ENCODE data around the gene CNGA1. TPM values are rescaled to one million over a fixed set of nuclear protein-coding genes. Genes with fewer than 3 reads are reported as not detected.

CNGA1 gene
- total RNA-seq, 4 donors from 2014 or later: 1.1 to 3.1 (median 2.5) TPM

- H3K36me3 ChIP-seq: peaks cover 0 to 49% (median 0%) of the 10 kb centered on the region in 3 donors
- no peak overlapping the region for H3K4me3 ChIP-seq
- no peaks in the 10 kb centered on the region for H3K9me3 ChIP-seq
- no peak for DNase-seq
- no peak overlapping the region for H3K27ac ChIP-seq
- no peaks in the 10 kb centered on the region for H3K27me3 ChIP-seq
- TF ChIP-seq POLR2A (IDR thresholded peaks at IDR 0.05): no peak
- TF ChIP-seq, protein P1, sequence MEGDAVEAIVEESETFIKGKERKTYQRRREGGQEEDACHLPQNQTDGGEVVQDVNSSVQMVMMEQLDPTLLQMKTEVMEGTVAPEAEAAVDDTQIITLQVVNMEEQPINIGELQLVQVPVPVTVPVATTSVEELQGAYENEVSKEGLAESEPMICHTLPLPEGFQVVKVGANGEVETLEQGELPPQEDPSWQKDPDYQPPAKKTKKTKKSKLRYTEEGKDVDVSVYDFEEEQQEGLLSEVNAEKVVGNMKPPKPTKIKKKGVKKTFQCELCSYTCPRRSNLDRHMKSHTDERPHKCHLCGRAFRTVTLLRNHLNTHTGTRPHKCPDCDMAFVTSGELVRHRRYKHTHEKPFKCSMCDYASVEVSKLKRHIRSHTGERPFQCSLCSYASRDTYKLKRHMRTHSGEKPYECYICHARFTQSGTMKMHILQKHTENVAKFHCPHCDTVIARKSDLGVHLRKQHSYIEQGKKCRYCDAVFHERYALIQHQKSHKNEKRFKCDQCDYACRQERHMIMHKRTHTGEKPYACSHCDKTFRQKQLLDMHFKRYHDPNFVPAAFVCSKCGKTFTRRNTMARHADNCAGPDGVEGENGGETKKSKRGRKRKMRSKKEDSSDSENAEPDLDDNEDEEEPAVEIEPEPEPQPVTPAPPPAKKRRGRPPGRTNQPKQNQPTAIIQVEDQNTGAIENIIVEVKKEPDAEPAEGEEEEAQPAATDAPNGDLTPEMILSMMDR (IDR thresholded peaks at IDR 0.05): no peak
- intact Hi-C loops (cut with DNase I): no loop called here
- WGBS, 2 donors: 81 to 90% methylated on average over 4 of the region's 4 CpGs
- H3K4me1 ChIP-seq: peaks cover 0 to 4% (median 0%) of the 10 kb centered on the region in 3 donors
These were observed 8.0 kb upstream of the CNGA1 start for GRCh38 chr4:48024522-48024921.

DNA sequence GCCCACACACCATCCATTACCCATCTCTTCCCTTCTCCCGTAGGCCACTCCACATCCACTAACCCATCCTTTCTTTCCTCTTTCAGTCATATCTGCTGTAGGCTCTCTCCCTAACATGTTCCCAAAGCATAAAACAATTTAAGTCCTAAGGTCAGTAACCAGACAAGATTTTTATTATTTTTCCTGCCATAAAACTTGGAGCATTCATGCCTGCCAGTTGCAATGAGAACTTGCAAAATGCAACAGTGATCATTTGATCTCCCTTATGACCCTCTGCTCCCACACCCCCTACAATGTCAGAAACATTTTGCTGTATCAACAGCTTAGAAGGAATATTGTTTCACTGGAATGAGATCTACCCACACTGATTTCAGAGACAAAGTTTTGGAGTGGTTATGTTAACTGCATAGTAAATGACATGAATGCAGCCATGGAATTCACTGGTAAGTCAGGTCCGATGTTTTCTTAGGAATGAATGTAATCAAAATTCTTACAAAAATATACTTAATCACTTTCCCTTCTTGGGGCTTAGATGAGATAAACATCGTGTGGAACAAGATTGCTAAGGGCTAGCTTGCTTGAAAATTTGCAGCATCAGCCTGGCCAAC is 5.8 kb upstream of the CNGA1 start:
- Histone ChIP-seq H3K9me3 (no peaks in the 10 kb centered on the region), H3K4me1 (peaks cover 0 to 24% (median 0%) of the 10 kb centered on the region in 3 donors), H3K36me3 (peaks cover 0 to 31% (median 0%) of the 10 kb centered on the region in 3 donors), H3K27me3 (peaks cover 0 to 5% (median 0%) of the 10 kb centered on the region in 4 donors), H3K27ac (no peak overlapping the region), H3K4me3 (no peak overlapping the region)
- TF ChIP-seq, protein P1 (IDR thresholded peaks at IDR 0.05): no peak
- no peak for TF ChIP-seq POLR2A (IDR thresholded peaks at IDR 0.05)
- intact Hi-C loops (cut with DNase I): no loop called here
- no peak for DNase-seq
- 57 to 70% methylated on average over 3 of the region's 3 CpGs for WGBS, 2 donors

- intact Hi-C loops (cut with DNase I): no loop called here
- DNase-seq: no peak
- H3K27me3 ChIP-seq: peaks cover 0 to 13% (median 0%) of the 10 kb centered on the region in 4 donors
- no peaks in the 10 kb centered on the region for H3K9me3 ChIP-seq
- H3K4me3 ChIP-seq: no peak overlapping the region
- 48 to 69% methylated on average over 1 of the region's 1 CpG for WGBS, 2 donors
- peaks cover 0 to 36% (median 0%) of the 10 kb centered on the region in 3 donors for H3K4me1 ChIP-seq
- TF ChIP-seq, protein P1 (IDR thresholded peaks at IDR 0.05): no peak
- TF ChIP-seq POLR2A (IDR thresholded peaks at IDR 0.05): no peak
- H3K27ac ChIP-seq: no peak overlapping the region
- H3K36me3 ChIP-seq: peaks cover 0 to 19% (median 0%) of the 10 kb centered on the region in 3 donors
These were observed 4.6 kb upstream of the CNGA1 start for GRCh38 chr4:48021100-48021499.

DNA sequence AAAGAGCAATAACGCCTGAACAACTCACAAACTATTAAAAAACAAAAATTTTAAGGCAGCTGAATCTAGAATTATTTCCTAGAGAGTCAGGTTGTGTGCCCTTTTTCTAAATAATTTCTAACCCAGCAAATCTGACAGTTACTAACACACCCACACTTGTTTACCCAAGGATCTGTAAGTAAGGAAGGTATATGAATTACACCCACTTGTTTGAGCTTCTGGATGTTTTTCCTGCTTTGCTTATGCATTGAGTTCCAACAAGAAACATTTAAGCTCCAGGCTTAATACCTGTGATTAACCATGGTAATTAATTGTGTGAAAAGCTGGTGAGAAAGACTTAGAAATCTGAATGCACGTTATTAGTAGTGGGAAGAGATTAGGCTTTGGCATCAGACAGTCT is 1.6 kb upstream of the CNGA1 start:
- Histone ChIP-seq H3K4me3 (peak overlapping the region; percentile 47 to 83 (median 70)), H3K9me3 (no peaks in the 10 kb centered on the region), H3K27me3 (peaks cover 0 to 13% (median 0%) of the 10 kb centered on the region in 4 donors), H3K27ac (peak overlapping the region in 3 of 4 donors; percentile 90 to 93 (median 92)), H3K36me3 (no peaks in the 10 kb centered on the region), H3K4me1 (peaks cover 0 to 53% (median 0%) of the 10 kb centered on the region in 3 donors)
- WGBS, 2 donors: 35 to 49% methylated on average over 2 of the region's 2 CpGs
- TF ChIP-seq, protein P1 (IDR thresholded peaks at IDR 0.05): no peak
- TF ChIP-seq POLR2A (IDR thresholded peaks at IDR 0.05): no peak
- no peak for DNase-seq
- intact Hi-C loops (cut with DNase I): no loop called here

GRCh38 chr4:48017108-48017571 is 659 bp upstream of the CNGA1 start:
- H3K4me1 ChIP-seq: peaks cover 0 to 58% (median 0%) of the 10 kb centered on the region in 3 donors
- peaks cover 0 to 13% (median 0%) of the 10 kb centered on the region in 4 donors for H3K27me3 ChIP-seq
- H3K27ac ChIP-seq: peak overlapping the region; percentile 90 to 93 (median 92)
- 0% methylated on average over 3 of the region's 35 CpGs; no CpG with 5 or more reads in 1 of the 2 donors for WGBS, 2 donors
- DNase-seq: no peak
- H3K9me3 ChIP-seq: no peaks in the 10 kb centered on the region
- TF ChIP-seq POLR2A (IDR thresholded peaks at IDR 0.05): no peak
- intact Hi-C loops (cut with DNase I): no loop called here
- no peaks in the 10 kb centered on the region for H3K36me3 ChIP-seq
- peak overlapping the region; percentile 47 to 83 (median 70) for H3K4me3 ChIP-seq

All from esophagus squamous epithelium (tissue), 5 donors.